Activated naive CD4-positive, alpha-beta T cell treated with anti-CD3 and anti-CD28 coated beads for 36 hours (primary cell): ENCODE results near the gene RELA. TPM values are rescaled to one million over a fixed set of nuclear protein-coding genes. Genes with fewer than 3 reads are reported as not detected.
"Not testable (repeated sequence)": the region's sequence is repeated elsewhere in the genome, so short reads cannot be mapped to it uniquely, and the experiment has no call there.

Experiments used
- CTCF ChIA-PET: fragments of 350-600 bp; sonication (Branson Sonifier 250); formaldehyde crosslinking; loops from one replicate; lab custom pipeline; 2021; ENCODE audit warnings: antibody characterized with exemption; lab: Charles Lee
- DNase-seq: peaks from one replicate; pipeline ENCODE4 v3.0.0-alpha.2; 2020
- H3K27ac Mint-ChIP-seq: one replicate; pipeline ENCODE4 v1.8.0; 2021; ENCODE audit warnings: mild to moderate bottlenecking, mixed read lengths
- H3K27me3 Mint-ChIP-seq: one replicate; pipeline ENCODE4 v1.8.0; 2021; ENCODE audit warnings: low read depth, mixed read lengths
- H3K36me3 Mint-ChIP-seq: one replicate; pipeline ENCODE4 v1.8.0; 2021; ENCODE audit warnings: low read depth, mixed read lengths
- H3K4me1 Mint-ChIP-seq: one replicate; pipeline ENCODE4 v1.8.0; 2021; ENCODE audit warnings: low read depth, mixed read lengths
- H3K4me3 Mint-ChIP-seq: one replicate; pipeline ENCODE4 v1.8.0; 2021; ENCODE audit warnings: mild to moderate bottlenecking, moderate library complexity, mixed read lengths
- H3K9me3 Mint-ChIP-seq: one replicate; pipeline ENCODE4 v1.8.0; 2021; ENCODE audit warnings: mixed read lengths
- intact Hi-C: fragments of 100-400 bp; cut with micrococcal nuclease; formaldehyde crosslinking; loops from one replicate; pipeline ENCODE4 v1.15.1; 2023
- total RNA-seq, 2 experiments: library from RNA; stranded (reverse); gene quantifications; one replicate each; pipeline ENCODE4 v1.2.3, GENCODE V29; 2021

The RELA gene
- total RNA-seq, 2 experiments from 2014 or later: 66.9 to 68.5 TPM

DNA sequence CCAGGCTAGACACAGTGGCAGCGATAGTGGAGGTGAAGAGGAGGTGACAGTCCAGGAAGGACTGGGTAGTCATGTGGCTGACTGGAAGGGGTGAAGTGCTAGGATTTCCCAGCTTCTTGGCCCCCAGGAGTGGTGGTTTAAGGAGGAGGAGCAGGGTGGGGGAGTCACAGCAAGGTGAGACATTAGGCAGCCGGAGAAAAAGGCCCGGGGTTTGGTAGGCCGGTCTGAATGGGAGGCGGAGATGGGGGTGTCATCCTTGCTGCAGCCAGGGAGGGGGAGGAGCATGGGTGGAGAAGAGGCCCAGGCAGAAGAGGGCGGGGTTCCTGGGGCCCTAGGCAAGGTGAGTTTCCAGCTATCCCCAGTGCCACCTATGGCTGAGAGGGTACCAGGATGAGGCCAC is 18.7 kb downstream of the RELA start:
- no peaks in the 10 kb centered on the region for H3K9me3 Mint-ChIP-seq
- CTCF ChIA-PET: interaction anchor here (1.1 to 1.3 kb wide), 2 partner anchors 56 to 103 kb away, joined by 3 read pairs; no protein-coding TSS in a partner anchor
- no peaks in the 10 kb centered on the region for H3K27me3 Mint-ChIP-seq
- intact Hi-C loops: loop anchor here (1.0 kb wide), 1 partner anchor 8 kb away; no protein-coding TSS in a partner anchor
- H3K4me3 Mint-ChIP-seq: no peak overlapping the region
- peaks cover 37% of the 10 kb centered on the region for H3K36me3 Mint-ChIP-seq
- H3K4me1 Mint-ChIP-seq: peaks cover 44% of the 10 kb centered on the region
- peak; percentile 74 for DNase-seq
- H3K27ac Mint-ChIP-seq: peak overlapping the region; percentile 77

DNA sequence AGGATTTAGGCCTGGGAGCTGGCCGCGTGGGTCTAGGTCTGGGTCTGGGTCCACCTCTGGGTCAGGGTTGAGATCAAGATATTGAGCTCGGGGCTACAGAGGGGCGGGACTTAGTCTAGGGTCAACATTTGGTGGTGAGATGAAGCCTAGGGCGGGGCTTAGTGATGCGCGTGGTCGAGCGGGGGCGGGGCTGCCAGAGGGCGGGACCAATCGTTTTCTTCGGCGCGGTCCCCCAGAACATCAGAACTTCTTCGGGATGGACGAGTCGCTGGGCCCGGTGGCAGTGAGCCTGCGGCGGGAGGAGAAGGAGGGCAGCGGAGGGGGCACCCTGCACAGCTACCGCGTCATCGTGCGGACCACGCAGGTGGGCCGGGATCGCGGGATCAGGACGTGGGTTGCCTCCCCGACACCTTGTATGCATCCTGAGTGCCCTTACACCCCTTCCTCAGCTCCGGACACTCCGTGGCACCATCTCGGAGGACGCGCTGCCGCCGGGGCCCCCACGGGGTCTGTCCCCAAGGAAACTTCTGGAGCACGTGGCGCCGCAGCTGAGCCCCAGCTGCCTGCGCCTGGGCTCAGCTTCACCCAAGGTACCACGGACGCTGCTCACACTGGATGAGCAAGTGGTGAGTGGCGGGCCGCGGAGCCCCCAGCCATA is 20.6 kb downstream of the RELA start:
- Mint-ChIP-seq H3K27ac (peak overlapping the region; percentile 79), H3K4me1 (peaks cover 54% of the 10 kb centered on the region), H3K4me3 (peak overlapping the region; percentile 73), H3K9me3 (no peaks in the 10 kb centered on the region), H3K27me3 (no peaks in the 10 kb centered on the region), H3K36me3 (peaks cover 41% of the 10 kb centered on the region)
- CTCF ChIA-PET: interaction anchor here (1.3 kb wide), 1 partner anchor 15 kb away, joined by 3 read pairs; no protein-coding TSS in a partner anchor
- intact Hi-C loops: no loop called here
- DNase-seq: no peak

DNA sequence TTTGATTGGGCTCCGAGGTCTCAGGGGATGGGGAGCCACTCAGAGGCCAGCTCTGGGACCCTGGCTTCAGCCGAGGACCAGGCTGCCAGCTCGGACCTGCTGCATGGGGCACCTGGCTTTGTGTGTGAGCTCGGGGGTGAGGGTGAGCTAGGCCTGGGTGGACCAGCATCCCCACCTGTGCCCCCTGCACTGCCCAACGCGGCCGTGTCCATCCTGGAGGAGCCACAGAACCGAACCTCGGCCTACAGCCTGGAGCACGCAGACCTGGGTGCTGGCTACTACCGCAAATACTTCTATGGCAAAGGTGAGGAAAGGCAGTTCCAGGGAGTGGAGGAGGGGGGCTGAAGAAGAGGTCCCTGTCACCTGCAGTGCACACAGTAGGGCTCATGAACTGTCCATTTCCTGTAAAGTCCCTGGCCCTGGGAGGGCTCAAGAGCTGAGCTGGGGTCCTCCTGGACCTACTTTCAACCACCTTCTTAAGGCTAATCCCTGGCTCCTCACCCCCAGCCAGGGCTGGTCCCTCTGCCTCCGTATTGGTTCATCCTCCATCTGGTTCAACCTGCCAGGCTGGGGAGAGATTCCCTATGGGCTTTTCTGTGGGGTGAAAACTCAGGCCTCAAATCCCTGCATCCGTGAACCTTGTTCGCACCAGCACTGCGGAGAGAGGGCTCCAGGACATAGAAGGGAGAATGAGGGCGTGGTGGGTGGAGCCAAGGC is 21.3 kb downstream of the RELA start:
- Mint-ChIP-seq H3K4me1 (peaks cover 57% of the 10 kb centered on the region), H3K4me3 (peak overlapping the region; percentile 73), H3K27me3 (no peaks in the 10 kb centered on the region), H3K27ac (peak overlapping the region; percentile 79), H3K9me3 (no peaks in the 10 kb centered on the region), H3K36me3 (peaks cover 45% of the 10 kb centered on the region)
- intact Hi-C loops: no loop called here
- DNase-seq: no peak
- CTCF ChIA-PET: interaction anchor here (0.6 kb wide), 1 partner anchor 85 kb away, joined by 3 read pairs; no protein-coding TSS in a partner anchor

DNA sequence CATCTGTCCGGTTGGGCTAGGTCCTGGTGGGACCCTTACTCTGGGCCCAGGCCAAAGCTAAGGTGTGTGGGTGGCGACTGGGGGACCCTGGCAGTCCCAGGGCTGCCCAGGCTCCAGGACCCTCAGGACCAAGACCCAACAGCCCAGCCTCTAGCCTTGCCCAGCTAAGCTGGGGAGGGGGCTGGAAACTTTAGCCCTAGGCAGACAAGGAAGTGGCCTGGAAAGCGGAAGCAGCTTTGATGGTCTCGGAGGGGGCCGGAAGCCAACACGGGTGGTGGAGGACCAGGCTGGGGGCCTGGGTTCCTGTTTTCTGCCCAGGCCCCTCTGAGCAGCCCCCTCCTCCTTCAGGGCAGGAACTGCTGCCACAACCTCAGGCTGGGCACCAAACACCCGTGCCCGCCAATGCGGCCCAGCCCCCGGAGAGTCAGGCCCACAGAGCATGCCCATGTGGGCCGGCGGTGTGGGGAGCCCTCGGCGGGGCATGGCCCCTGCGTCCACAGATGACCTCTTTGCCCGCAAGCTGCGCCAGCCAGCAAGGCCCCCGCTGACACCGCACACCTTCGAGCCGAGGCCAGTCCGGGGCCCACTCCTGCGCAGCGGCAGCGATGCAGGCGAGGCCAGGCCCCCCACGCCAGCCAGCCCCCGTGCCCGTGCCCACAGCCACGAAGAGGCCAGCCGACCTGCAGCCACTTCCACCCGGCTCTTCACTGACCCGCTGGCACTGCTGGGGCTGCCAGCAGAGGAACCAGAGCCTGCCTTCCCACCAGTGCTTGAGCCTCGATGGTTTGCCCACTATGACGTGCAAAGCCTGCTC is 22.0 kb downstream of the RELA start:
- Mint-ChIP-seq H3K4me1 (peaks cover 57% of the 10 kb centered on the region), H3K27me3 (no peaks in the 10 kb centered on the region), H3K9me3 (no peaks in the 10 kb centered on the region), H3K36me3 (peaks cover 43% of the 10 kb centered on the region), H3K4me3 (peak overlapping the region; percentile 88), H3K27ac (peak overlapping the region; percentile 91)
- intact Hi-C loops: no loop called here
- DNase-seq: peak; percentile 67
- CTCF ChIA-PET: interaction anchor here (1.1 kb wide), 1 partner anchor 9 kb away, joined by 3 read pairs; no protein-coding TSS in a partner anchor

DNA sequence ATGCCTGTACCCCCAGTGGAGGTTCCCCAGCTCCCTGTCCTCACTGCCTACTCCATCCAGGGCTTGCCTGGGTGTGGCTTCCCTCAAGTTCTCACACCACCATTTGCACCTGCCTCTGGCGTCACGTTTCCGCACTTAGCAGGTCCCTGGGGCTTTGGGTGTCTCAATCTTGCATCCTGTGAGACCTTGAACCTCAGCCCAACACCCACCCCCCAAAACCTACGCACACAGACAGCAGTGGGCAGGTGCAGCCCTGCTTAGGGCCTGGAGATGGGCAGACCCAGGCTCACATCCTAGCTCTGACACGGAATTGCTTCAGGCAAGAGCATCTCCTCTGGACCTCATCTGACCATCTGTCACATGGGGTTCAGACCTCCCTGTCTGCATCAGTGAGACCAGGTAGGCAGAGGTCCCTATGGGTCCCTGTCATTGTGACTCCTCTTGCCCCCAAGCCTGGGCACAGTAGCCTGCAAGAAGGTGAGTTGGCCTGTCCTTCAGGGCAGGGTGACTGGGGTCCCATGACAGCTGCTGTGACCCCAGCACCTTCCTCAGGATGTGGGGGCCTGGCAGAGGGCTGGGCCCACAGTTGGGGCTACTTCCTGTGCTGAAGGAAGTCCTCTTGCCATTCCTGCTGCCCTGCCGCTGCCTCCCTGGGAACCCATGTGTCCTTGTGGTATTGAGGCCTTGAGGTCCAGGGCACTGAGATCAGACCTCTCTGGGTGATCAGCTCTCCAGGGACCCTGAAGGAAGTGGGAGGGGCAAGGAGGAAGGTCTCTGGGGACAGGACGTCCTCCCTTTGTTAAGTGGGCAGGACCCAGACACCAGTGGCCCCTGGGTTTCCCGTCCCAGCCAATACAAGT is 22.9 kb downstream of the RELA start:
- CTCF ChIA-PET: interaction anchor here (1.1 to 1.7 kb wide), 4 partner anchors 10 to 46 kb away, joined by 3 to 6 read pairs (median 4); no protein-coding TSS in a partner anchor
- Mint-ChIP-seq H3K4me3 (peak overlapping the region; percentile 88), H3K27me3 (no peaks in the 10 kb centered on the region), H3K4me1 (peaks cover 57% of the 10 kb centered on the region), H3K27ac (peak overlapping the region; percentile 91), H3K36me3 (peaks cover 37% of the 10 kb centered on the region), H3K9me3 (no peaks in the 10 kb centered on the region)
- DNase-seq: peak; percentile 85
- intact Hi-C loops: loop anchor here (2.0 kb wide), 1 partner anchor 13 kb away; no protein-coding TSS in a partner anchor

DNA sequence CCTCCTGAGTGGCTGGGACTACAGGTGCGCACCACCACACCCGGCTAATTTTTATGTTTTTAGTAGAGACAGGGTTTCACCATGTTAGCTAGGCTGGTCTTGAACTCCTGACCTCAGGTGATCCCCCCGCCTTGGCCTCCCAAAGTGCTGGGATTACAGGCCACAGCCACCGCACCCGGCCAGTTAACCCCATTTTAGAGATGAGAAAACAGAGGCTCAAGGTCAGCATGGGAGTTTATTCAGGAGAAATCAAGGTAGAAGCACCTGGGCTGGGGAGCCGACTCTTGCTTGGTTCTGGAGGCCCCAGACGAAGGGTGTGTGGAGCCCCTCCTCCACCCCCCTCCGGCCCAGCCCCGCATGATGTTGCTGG is 23.5 kb downstream of the RELA start:
- H3K4me3 Mint-ChIP-seq: peak overlapping the region; percentile 88
- not testable (repeated sequence) for H3K9me3 Mint-ChIP-seq, DNase-seq, H3K27me3 Mint-ChIP-seq
- H3K27ac Mint-ChIP-seq: peak overlapping the region; percentile 91
- CTCF ChIA-PET: interaction anchor here (1.0 to 1.7 kb wide), 5 partner anchors 13 to 45 kb away, joined by 3 to 6 read pairs (median 4); no protein-coding TSS in a partner anchor
- intact Hi-C loops: loop anchor here (2.0 kb wide), 1 partner anchor 14 kb away; no protein-coding TSS in a partner anchor
- peaks cover 31% of the 10 kb centered on the region for H3K36me3 Mint-ChIP-seq
- H3K4me1 Mint-ChIP-seq: peaks cover 53% of the 10 kb centered on the region

DNA sequence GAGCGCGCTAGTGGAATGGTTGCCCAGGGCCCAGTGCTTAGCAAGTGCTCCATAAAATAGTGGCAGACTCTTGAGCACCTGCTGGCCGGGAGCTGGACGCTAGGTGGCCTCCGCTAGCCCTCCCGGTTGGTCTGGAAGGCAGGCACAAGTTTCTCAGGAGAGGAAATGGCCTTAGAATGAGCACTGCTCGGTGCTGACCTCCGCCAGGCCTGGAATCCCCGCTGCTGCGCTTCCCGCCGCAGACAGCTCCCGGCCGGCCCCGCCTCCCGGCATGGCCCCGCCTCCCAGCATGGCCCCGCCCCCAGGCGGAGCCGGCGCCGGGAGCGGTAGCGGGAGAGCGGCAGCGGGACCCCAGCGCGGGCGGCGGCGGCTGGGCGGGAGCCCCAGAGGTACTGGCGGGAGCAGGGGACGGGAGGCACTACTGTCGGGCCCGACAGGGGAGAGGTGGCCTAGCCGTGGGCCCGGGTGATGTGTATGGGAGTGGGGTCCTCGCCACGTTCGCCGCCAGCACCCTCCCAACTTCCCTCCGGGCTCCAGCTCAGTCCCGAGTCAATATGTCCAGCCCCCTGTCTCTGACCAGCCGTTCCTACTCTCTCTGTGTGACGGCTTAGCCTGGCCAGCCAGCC is 24.8 kb downstream of the RELA start, which contains the start of gene SIPA1:
Gene SIPA1 (plus strand): TSS at position 308 of the 626 bp plus-strand sequence. CDS start 2,821 bp downstream, outside the sequence.
- CTCF ChIA-PET: interaction anchor here (0.7 to 1.7 kb wide), 6 partner anchors 9 to 29 kb away, joined by 3 to 6 read pairs (median 4); no protein-coding TSS in a partner anchor
- peak within 1 kb of the TSS; percentile 91 for H3K27ac Mint-ChIP-seq
- H3K4me3 Mint-ChIP-seq: peak within 1 kb of the TSS; percentile 88
- no peaks in the 10 kb centered on the region for H3K9me3 Mint-ChIP-seq
- no peaks in the 10 kb centered on the region for H3K27me3 Mint-ChIP-seq
- intact Hi-C loops: loop anchor here (1.0 to 2.0 kb wide), 4 partner anchors 15 to 64 kb away; partner anchors contain the start of gene PCNX3
- peaks cover 44% of the 10 kb centered on the region for H3K4me1 Mint-ChIP-seq
- peak; percentile 71 for DNase-seq
- peaks cover 26% of the 10 kb centered on the region for H3K36me3 Mint-ChIP-seq

DNA sequence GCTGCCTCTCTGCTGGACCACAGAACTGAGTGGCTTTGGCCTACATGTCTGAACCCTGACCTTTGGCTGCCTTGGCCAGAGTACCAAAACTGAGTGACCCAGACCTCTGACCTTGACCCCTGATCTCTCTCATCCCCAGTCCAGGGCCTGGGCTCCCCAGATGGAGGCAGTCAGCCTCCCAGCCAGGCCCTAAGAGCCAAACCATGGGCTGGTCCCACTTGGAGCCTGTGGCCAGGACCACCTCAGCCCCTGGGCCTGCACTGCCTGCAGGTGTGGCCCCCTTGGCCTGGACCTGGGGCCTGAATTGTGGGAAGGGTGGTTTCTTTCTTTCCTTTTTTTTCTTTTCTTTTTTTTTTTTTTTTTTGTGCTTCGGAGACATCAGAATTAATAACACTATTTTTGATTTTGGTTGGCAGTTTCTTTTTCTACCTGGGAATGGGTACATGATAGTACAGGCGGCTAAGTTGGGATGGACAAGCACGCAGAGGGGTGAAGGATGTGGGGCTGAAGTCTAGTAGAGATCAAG is 25.6 kb downstream of the RELA start:
- H3K4me1 Mint-ChIP-seq: peaks cover 43% of the 10 kb centered on the region
- H3K36me3 Mint-ChIP-seq: peaks cover 26% of the 10 kb centered on the region
- peak overlapping the region; percentile 88 for H3K4me3 Mint-ChIP-seq
- no peaks in the 10 kb centered on the region for H3K9me3 Mint-ChIP-seq
- CTCF ChIA-PET: interaction anchor here (1.4 kb wide), 1 partner anchor 11 kb away, joined by 6 read pairs; no protein-coding TSS in a partner anchor
- H3K27ac Mint-ChIP-seq: peak overlapping the region; percentile 91
- DNase-seq: no peak
- H3K27me3 Mint-ChIP-seq: no peaks in the 10 kb centered on the region
- intact Hi-C loops: no loop called here

DNA sequence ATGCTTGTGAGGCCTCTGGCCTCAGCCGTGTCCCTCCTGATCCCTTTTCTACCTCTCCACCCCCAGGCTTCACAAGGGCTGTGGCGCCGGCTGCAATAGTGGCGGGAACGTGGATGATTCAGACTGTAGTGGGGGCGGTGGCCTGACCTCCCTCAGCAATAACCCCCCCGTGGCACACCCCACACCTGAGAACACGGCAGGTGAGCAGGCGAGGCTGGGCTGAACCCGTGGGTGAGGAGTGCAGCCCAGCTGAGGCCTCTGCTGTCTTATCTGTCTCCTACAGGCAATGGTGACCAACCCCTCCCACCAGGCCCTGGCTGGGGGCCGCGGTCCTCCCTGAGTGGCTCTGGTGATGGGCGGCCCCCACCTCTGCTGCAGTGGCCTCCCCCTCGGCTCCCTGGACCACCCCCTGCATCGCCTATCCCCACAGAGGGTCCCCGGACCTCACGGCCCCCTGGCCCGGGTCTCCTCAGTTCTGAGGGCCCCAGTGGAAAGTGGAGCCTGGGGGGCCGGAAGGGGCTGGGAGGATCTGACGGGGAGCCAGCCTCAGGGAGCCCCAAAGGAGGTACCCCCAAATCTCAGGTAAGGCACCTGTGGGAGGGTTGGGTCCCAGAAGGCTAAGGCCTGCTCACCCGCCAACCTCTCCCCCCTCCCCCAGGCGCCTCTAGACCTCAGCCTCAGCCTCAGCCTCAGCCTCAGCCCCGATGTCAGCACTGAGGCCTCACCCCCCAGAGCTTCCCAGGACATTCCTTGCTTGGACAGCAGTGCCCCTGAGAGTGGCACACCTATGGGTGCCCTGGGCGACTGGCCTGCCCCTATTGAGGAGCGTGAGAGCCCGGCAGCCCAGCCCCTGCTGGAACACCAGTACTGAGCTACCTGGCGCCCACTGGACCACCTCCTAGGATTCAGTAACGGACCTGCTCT is 26.3 kb downstream of the RELA start:
- intact Hi-C loops: no loop called here
- Mint-ChIP-seq H3K36me3 (peaks cover 21% of the 10 kb centered on the region), H3K4me1 (peaks cover 36% of the 10 kb centered on the region), H3K27me3 (no peaks in the 10 kb centered on the region), H3K4me3 (peak overlapping the region; percentile 52), H3K27ac (peak overlapping the region; percentile 91), H3K9me3 (no peaks in the 10 kb centered on the region)
- DNase-seq: no peak
- CTCF ChIA-PET: no interaction called here
